Measurements from ENCODE around the gene SLCO2A1.

- TF ChIP-seq POLR2A (IDR thresholded peaks at IDR 0.05) (no peak), CTCF (IDR thresholded peaks at IDR 0.05) (no peak)
Observed at GRCh38 chr3:133928136-133928893, 101.4 kb downstream of the SLCO2A1 start.

All from lower leg skin (tissue), 3 donors.